Measurements from ENCODE around the gene ACTR1A.
A peak's percentile ranks its signal among the peaks of the same experiment; 100 is the strongest.
"Not testable (repeated sequence)": the region's sequence is repeated elsewhere in the genome, so short reads cannot be mapped to it uniquely, and the experiment has no call there.

Gene ACTR1A

GRCh38 chr10:102514487-102515311, 12.2 kb upstream of the ACTR1A start:
- DNase-seq (ENCODE audit: low read depth in 2 of 2), result no peak

- DNase-seq (ENCODE audit: low read depth in 2 of 2), result no peak
Measured at GRCh38 chr10:102511583-102512274, 9.2 kb upstream of the ACTR1A start.

GRCh38 chr10:102509387-102509786, 6.9 kb upstream of the ACTR1A start:
- DNase-seq (ENCODE audit: low read depth in 2 of 2), result no peak

- no peak for DNase-seq (ENCODE audit: low read depth in 2 of 2)
Measured at GRCh38 chr10:102508506-102508905, 6.0 kb upstream of the ACTR1A start.

GRCh38 chr10:102507521-102507920, 5.0 kb upstream of the ACTR1A start:
- no peak for DNase-seq (ENCODE audit: low read depth in 2 of 2)

GRCh38 chr10:102505462-102506115, 3.1 kb upstream of the ACTR1A start:
- DNase-seq (ENCODE audit: low read depth in 2 of 2), result no peak

- no peak for DNase-seq (ENCODE audit: low read depth in 2 of 2)
Measured at GRCh38 chr10:102504976-102505300, 2.4 kb upstream of the ACTR1A start.

- peak in 1 of 2 donors; percentile 14 for DNase-seq (ENCODE audit: low read depth in 2 of 2)
Measured at GRCh38 chr10:102504179-102504975, 1.9 kb upstream of the ACTR1A start.

- peak; percentile 97 for DNase-seq (ENCODE audit: low read depth in 2 of 2)
Measured at GRCh38 chr10:102503264-102504178, 1.0 kb upstream of the ACTR1A start, which contains the start of gene SUFU. SUFU (plus strand) TSS chr10:102503972; CDS start chr10:102504153, 181 bp downstream.

GRCh38 chr10:102502029-102502336, 529 bp downstream of the ACTR1A start:
- DNase-seq (ENCODE audit: low read depth in 2 of 2), result peak; percentile 95 to 97

- no peak for DNase-seq (ENCODE audit: low read depth in 2 of 2)
Measured at GRCh38 chr10:102501201-102502028, 1.1 kb downstream of the ACTR1A start.

- DNase-seq (ENCODE audit: low read depth in 2 of 2), result not testable (repeated sequence)
Measured at GRCh38 chr10:102500686-102501085, 1.8 kb downstream of the ACTR1A start.

GRCh38 chr10:102499356-102499755, 3.2 kb downstream of the ACTR1A start:
- DNase-seq (ENCODE audit: low read depth in 2 of 2), result no peak

GRCh38 chr10:102497545-102497944, 5.0 kb downstream of the ACTR1A start:
- DNase-seq (ENCODE audit: low read depth in 2 of 2), result no peak

- no peak for DNase-seq (ENCODE audit: low read depth in 2 of 2)
Measured at GRCh38 chr10:102493771-102494170, 8.7 kb downstream of the ACTR1A start.

GRCh38 chr10:102492983-102493382, 9.5 kb downstream of the ACTR1A start:
- no peak for DNase-seq (ENCODE audit: low read depth in 2 of 2)

- DNase-seq (ENCODE audit: low read depth in 2 of 2), result no peak
Measured at GRCh38 chr10:102492344-102492939, 10.1 kb downstream of the ACTR1A start.

GRCh38 chr10:102491136-102491535, 11.4 kb downstream of the ACTR1A start:
- no peak for DNase-seq (ENCODE audit: low read depth in 2 of 2)

- no peak for DNase-seq (ENCODE audit: low read depth in 2 of 2)
Measured at GRCh38 chr10:102485093-102485784, 17.3 kb downstream of the ACTR1A start.

Measured in stimulated activated CD8-positive, alpha-beta memory T cell treated with anti-CD3 and anti-CD28 coated beads, Interleukin-2, amount 100 ng/mL, for 48 hours (primary cell).